Measurements from ENCODE around the gene PTPRU.

GRCh38 chr1:29309621-29310020 is 73.3 kb downstream of the PTPRU start:
- TF ChIP-seq, protein P1, sequence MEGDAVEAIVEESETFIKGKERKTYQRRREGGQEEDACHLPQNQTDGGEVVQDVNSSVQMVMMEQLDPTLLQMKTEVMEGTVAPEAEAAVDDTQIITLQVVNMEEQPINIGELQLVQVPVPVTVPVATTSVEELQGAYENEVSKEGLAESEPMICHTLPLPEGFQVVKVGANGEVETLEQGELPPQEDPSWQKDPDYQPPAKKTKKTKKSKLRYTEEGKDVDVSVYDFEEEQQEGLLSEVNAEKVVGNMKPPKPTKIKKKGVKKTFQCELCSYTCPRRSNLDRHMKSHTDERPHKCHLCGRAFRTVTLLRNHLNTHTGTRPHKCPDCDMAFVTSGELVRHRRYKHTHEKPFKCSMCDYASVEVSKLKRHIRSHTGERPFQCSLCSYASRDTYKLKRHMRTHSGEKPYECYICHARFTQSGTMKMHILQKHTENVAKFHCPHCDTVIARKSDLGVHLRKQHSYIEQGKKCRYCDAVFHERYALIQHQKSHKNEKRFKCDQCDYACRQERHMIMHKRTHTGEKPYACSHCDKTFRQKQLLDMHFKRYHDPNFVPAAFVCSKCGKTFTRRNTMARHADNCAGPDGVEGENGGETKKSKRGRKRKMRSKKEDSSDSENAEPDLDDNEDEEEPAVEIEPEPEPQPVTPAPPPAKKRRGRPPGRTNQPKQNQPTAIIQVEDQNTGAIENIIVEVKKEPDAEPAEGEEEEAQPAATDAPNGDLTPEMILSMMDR (IDR thresholded peaks at IDR 0.05 in 2 of 3, conservative IDR thresholded peaks at IDR 0.05 in 1 of 3; ENCODE audit: borderline replicate concordance in 1 of 3, insufficient read depth in 1 of 3, low read depth in 2 of 3, low read length in 2 of 3): no peak
- TF ChIP-seq POLR2A (IDR thresholded peaks at IDR 0.05; ENCODE audit: borderline replicate concordance, extremely low read depth, insufficient read depth, insufficient read length) (no peak), EZH2 (IDR thresholded peaks at IDR 0.05) (no peak), EZH2phosphoT487 (IDR thresholded peaks at IDR 0.05; ENCODE audit: borderline replicate concordance) (no peak), ZBTB33 (IDR thresholded peaks at IDR 0.05; ENCODE audit: extremely low read depth, insufficient replicate concordance, low read length) (no peak), POLR2AphosphoS5 (IDR thresholded peaks at IDR 0.05; ENCODE audit: low read depth, low read length) (no peak), CEBPB (IDR thresholded peaks at IDR 0.05; ENCODE audit: low read depth) (no peak), YY1 (IDR thresholded peaks at IDR 0.05; ENCODE audit: extremely low read depth, insufficient replicate concordance, low read depth, low read length) (no peak), ELF1 (IDR thresholded peaks at IDR 0.05; ENCODE audit: borderline replicate concordance, low read depth) (no peak), TCF7L2 (IDR thresholded peaks at IDR 0.05; ENCODE audit: borderline replicate concordance, extremely low read depth, insufficient read depth, insufficient read length) (no peak)
- TF ChIP-seq, protein P2, sequence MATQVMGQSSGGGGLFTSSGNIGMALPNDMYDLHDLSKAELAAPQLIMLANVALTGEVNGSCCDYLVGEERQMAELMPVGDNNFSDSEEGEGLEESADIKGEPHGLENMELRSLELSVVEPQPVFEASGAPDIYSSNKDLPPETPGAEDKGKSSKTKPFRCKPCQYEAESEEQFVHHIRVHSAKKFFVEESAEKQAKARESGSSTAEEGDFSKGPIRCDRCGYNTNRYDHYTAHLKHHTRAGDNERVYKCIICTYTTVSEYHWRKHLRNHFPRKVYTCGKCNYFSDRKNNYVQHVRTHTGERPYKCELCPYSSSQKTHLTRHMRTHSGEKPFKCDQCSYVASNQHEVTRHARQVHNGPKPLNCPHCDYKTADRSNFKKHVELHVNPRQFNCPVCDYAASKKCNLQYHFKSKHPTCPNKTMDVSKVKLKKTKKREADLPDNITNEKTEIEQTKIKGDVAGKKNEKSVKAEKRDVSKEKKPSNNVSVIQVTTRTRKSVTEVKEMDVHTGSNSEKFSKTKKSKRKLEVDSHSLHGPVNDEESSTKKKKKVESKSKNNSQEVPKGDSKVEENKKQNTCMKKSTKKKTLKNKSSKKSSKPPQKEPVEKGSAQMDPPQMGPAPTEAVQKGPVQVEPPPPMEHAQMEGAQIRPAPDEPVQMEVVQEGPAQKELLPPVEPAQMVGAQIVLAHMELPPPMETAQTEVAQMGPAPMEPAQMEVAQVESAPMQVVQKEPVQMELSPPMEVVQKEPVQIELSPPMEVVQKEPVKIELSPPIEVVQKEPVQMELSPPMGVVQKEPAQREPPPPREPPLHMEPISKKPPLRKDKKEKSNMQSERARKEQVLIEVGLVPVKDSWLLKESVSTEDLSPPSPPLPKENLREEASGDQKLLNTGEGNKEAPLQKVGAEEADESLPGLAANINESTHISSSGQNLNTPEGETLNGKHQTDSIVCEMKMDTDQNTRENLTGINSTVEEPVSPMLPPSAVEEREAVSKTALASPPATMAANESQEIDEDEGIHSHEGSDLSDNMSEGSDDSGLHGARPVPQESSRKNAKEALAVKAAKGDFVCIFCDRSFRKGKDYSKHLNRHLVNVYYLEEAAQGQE (IDR thresholded peaks at IDR 0.05; ENCODE audit: low read depth): no peak
- TF ChIP-seq, protein P3, sequence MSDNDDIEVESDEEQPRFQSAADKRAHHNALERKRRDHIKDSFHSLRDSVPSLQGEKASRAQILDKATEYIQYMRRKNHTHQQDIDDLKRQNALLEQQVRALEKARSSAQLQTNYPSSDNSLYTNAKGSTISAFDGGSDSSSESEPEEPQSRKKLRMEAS (IDR thresholded peaks at IDR 0.05): no peak
